ENCODE measurements around the gene RNF17.

Gene RNF17, protein sequence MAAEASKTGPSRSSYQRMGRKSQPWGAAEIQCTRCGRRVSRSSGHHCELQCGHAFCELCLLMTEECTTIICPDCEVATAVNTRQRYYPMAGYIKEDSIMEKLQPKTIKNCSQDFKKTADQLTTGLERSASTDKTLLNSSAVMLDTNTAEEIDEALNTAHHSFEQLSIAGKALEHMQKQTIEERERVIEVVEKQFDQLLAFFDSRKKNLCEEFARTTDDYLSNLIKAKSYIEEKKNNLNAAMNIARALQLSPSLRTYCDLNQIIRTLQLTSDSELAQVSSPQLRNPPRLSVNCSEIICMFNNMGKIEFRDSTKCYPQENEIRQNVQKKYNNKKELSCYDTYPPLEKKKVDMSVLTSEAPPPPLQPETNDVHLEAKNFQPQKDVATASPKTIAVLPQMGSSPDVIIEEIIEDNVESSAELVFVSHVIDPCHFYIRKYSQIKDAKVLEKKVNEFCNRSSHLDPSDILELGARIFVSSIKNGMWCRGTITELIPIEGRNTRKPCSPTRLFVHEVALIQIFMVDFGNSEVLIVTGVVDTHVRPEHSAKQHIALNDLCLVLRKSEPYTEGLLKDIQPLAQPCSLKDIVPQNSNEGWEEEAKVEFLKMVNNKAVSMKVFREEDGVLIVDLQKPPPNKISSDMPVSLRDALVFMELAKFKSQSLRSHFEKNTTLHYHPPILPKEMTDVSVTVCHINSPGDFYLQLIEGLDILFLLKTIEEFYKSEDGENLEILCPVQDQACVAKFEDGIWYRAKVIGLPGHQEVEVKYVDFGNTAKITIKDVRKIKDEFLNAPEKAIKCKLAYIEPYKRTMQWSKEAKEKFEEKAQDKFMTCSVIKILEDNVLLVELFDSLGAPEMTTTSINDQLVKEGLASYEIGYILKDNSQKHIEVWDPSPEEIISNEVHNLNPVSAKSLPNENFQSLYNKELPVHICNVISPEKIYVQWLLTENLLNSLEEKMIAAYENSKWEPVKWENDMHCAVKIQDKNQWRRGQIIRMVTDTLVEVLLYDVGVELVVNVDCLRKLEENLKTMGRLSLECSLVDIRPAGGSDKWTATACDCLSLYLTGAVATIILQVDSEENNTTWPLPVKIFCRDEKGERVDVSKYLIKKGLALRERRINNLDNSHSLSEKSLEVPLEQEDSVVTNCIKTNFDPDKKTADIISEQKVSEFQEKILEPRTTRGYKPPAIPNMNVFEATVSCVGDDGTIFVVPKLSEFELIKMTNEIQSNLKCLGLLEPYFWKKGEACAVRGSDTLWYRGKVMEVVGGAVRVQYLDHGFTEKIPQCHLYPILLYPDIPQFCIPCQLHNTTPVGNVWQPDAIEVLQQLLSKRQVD (N-terminal part only)

DNA sequence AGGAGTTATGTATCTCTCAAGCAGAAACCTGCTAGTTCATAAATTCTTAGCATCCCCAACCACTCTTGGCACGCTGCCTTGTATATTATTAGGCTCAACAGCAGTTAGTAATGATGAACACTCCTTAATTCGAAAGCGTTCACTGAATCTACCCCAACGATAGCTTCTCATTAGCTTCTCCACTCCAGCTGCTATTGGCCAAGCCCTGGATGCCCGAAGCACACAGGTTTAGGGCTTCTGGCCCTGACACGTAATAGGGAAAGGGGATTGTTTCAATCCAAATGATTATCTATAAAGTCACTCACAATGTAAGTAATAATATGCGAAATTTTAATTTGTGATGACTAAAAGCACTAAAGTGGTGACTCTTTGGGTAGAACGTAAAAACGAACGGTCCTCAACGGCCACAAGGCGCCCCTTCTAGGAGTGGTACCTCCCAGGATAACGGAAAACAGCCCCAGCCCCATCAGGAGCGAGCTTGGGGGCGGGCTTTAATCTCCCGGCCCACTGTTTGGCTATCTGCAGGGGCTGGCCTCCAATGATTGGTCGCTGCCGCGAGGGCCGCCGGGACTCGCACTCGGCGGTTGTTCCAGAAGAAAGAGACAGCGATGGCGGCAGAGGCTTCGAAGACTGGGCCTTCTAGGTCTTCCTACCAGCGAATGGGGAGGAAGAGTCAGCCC is at the start of gene RNF17:
Gene RNF17 (plus strand): TSS at position 574 of the 680 bp plus-strand sequence. CDS start 35 bp downstream, at position 609.
- H3K9me3 ChIP-seq (ENCODE audit: insufficient read depth, low read depth, low read length) = no peaks in the 10 kb centered on the region
- H3K9ac ChIP-seq (ENCODE audit: low read depth, low read length) = no peak within 1 kb of the TSS
- no peak within 1 kb of the TSS for H3K27ac ChIP-seq (ENCODE audit: low read length)
- no peaks in the 10 kb centered on the region for H3K27me3 ChIP-seq (ENCODE audit: insufficient read depth, low read length)
- H3K4me3 ChIP-seq (ENCODE audit: low read length) = no peak within 1 kb of the TSS
- peaks cover 8% of the 10 kb centered on the region for H3K4me1 ChIP-seq (ENCODE audit: insufficient read depth, low read length)
- H3K36me3 ChIP-seq (ENCODE audit: insufficient read depth, low read depth, low read length) = no peaks in the 10 kb centered on the region

DNA sequence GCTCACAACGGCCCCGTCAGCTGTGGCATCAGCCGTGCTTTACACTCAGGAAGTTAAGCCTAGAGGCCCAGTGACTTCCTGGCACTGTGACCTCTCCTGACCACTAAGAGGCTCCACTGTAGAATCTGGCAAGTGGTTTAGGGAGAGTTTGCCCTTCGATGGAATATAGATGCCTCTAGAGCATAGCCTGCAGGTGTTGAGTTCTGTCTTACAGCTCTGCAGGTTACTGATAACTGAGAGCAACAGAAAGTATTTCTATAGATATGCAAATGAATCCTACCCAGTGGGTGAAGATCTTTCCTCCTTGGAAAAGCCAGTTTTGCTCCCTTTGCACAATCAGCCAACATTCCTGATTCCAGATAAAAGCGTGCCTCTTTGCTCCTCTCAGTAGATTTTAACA is 48.0 kb upstream of the RNF17 start:
- H3K4me1 ChIP-seq (ENCODE audit: insufficient read depth, low read length) = peaks cover 5% of the 10 kb centered on the region; the same call in 1 of the 2 replicates
- no peaks in the 10 kb centered on the region for H3K27me3 ChIP-seq (ENCODE audit: insufficient read depth, low read length)
- peak overlapping the region; percentile 21; the same call in 1 of the 2 replicates for H3K9ac ChIP-seq (ENCODE audit: low read depth, low read length)
- H3K36me3 ChIP-seq (ENCODE audit: insufficient read depth, low read depth, low read length) = no peaks in the 10 kb centered on the region
- peak overlapping the region; percentile 49; the same call in 1 of the 2 replicates for H3K4me3 ChIP-seq (ENCODE audit: low read length)
- no peak overlapping the region for H3K27ac ChIP-seq (ENCODE audit: low read length)
- no peaks in the 10 kb centered on the region for H3K9me3 ChIP-seq (ENCODE audit: insufficient read depth, low read depth, low read length)

DNA sequence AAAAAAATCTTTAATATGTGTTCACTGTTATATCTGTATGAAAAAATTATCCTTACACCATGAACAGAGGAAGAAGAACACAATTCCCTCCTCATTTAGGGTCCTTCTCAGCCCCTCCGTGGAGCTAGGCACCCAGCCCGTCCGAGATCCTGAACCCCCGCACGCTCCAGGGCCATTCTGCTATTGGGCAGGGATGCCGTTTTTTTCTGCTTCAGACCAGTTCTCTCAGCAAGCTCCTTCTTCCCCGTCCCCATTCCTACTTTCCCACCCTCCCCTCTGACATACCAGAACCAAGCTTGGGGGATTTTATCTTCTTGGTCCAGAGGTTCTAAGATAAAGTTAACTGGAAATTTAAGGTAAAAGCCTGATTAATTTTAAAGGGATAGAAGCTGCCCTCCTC is 47.5 kb upstream of the RNF17 start:
- Histone ChIP-seq H3K4me3 (ENCODE audit: low read length) (peak overlapping the region; percentile 49; the same call in 1 of the 2 replicates), H3K27ac (ENCODE audit: low read length) (no peak overlapping the region), H3K4me1 (ENCODE audit: insufficient read depth, low read length) (peaks cover 5% of the 10 kb centered on the region; the same call in 1 of the 2 replicates), H3K36me3 (ENCODE audit: insufficient read depth, low read depth, low read length) (no peaks in the 10 kb centered on the region), H3K9ac (ENCODE audit: low read depth, low read length) (peak overlapping the region; percentile 21; the same call in 1 of the 2 replicates), H3K9me3 (ENCODE audit: insufficient read depth, low read depth, low read length) (no peaks in the 10 kb centered on the region), H3K27me3 (ENCODE audit: insufficient read depth, low read length) (no peaks in the 10 kb centered on the region)

DNA sequence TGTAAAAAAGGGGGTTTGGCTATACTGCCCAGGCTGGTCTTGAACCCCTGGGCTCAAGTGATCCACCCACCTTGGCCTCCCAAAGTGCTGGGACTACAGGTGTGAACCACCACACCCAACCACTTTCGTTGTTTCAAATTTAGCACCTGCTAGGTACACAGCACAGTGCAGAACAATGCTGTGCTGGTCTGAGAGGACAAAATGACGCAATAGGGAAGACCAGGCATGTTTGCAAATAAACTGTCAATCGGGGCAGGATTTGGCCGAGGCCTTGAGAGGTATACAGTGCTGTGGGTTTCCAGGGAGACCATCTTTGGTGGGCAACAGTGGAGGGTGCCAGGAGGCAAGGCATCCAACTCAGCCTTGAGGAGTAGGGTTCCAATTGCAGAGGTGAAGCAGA is 46.8 kb upstream of the RNF17 start:
- Histone ChIP-seq H3K27me3 (ENCODE audit: insufficient read depth, low read length) (no peaks in the 10 kb centered on the region), H3K4me3 (ENCODE audit: low read length) (no peak overlapping the region), H3K4me1 (ENCODE audit: insufficient read depth, low read length) (peaks cover 5% of the 10 kb centered on the region; the same call in 1 of the 2 replicates), H3K9ac (ENCODE audit: low read depth, low read length) (no peak overlapping the region), H3K9me3 (ENCODE audit: insufficient read depth, low read depth, low read length) (no peaks in the 10 kb centered on the region), H3K36me3 (ENCODE audit: insufficient read depth, low read depth, low read length) (no peaks in the 10 kb centered on the region), H3K27ac (ENCODE audit: low read length) (no peak overlapping the region)

DNA sequence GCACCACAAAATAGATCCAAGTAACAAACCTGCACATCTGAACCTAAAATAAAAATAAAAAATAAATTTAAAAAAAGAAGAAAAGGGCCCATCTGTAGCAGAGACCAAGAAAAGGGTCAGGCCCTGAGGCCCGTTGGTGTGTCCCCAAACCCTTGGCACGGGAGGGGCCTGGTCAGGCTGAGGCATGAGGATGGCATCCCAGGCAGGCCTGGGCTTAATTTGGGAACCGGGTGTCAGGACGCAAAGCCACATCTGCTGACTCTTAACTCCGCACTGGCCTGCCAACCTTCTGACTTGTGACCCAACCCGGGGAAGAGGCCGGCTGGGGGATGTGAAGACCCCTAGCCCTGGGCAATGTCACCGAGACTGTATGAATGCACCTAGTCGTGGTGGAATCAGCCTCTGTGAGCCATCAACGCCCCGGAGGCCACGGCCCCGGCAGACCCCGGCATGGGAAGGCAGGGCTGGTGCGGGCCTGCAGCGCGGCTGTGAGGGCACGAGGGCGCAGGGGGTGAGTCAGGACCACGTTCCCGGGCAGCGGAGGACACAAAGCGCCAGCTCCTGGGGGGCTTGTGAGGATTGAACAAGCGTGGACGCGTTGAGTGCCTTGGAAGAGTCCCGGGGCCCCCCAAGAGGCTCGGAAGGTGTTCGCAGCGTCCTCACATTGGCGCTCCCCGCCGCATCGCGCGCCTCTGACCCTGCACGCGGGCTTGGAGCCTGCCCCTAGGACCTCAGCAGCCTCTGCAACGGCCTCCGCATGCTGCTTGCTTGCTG is 45.6 kb upstream of the RNF17 start:
- no peak overlapping the region for H3K4me3 ChIP-seq (ENCODE audit: low read length)

DNA sequence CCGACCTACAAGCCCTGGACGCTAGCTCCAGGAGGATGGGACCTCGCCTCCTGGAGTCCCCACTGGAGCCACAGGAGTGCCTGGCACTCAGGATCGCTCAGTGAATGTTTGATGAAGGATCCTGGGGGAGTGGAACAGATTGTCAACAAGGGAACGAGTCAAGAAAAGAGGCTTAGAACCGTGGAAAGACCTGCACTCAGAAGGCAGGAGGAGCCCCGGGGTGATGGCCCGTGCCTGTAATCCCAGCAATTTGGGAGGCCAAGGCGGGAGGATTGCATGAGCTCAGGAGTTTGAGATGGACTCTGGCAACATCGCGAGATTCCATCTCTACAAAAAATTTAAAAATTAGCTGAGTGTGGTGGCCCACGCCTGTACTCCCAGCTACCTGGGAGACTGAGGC is 44.8 kb upstream of the RNF17 start:
- Histone ChIP-seq H3K36me3 (ENCODE audit: insufficient read depth, low read depth, low read length) (no peaks in the 10 kb centered on the region), H3K4me3 (ENCODE audit: low read length) (no peak overlapping the region), H3K9ac (ENCODE audit: low read depth, low read length) (no peak overlapping the region), H3K4me1 (ENCODE audit: insufficient read depth, low read length) (peaks cover 5% of the 10 kb centered on the region; the same call in 1 of the 2 replicates), H3K9me3 (ENCODE audit: insufficient read depth, low read depth, low read length) (no peaks in the 10 kb centered on the region), H3K27me3 (ENCODE audit: insufficient read depth, low read length) (no peaks in the 10 kb centered on the region), H3K27ac (ENCODE audit: low read length) (no peak overlapping the region)

More for the DNA sequence above, 45.6 kb upstream of the RNF17 start:
- Histone ChIP-seq H3K27me3 (ENCODE audit: insufficient read depth, low read length) (no peaks in the 10 kb centered on the region), H3K9ac (ENCODE audit: low read depth, low read length) (no peak overlapping the region), H3K9me3 (ENCODE audit: insufficient read depth, low read depth, low read length) (no peaks in the 10 kb centered on the region), H3K27ac (ENCODE audit: low read length) (no peak overlapping the region), H3K36me3 (ENCODE audit: insufficient read depth, low read depth, low read length) (no peaks in the 10 kb centered on the region), H3K4me1 (ENCODE audit: insufficient read depth, low read length) (peaks cover 5% of the 10 kb centered on the region; the same call in 1 of the 2 replicates)

DNA sequence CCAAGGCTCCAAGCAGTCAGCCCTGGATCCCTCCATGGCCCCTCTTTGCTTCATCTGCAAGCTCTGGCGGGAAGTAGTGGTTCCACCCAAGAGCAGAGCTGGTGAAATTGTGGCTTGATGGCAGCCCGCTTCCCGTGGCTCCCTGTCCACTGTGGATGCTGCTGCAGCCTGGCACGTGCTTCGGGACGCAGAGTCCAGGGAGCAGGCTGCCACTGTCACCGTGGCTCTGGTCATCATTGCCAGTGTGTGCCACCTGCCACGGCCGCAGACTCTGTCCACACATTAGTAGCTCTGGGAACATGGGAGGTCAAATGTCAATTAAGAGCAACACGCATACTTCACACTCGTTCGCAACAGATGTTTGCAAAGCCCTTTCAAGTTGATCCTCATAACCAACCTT is 40.8 kb upstream of the RNF17 start:
- H3K4me3 ChIP-seq (ENCODE audit: low read length) = no peak overlapping the region
- no peaks in the 10 kb centered on the region for H3K4me1 ChIP-seq (ENCODE audit: insufficient read depth, low read length)
- H3K27me3 ChIP-seq (ENCODE audit: insufficient read depth, low read length) = no peaks in the 10 kb centered on the region
- no peak overlapping the region for H3K27ac ChIP-seq (ENCODE audit: low read length)
- no peaks in the 10 kb centered on the region for H3K36me3 ChIP-seq (ENCODE audit: insufficient read depth, low read depth, low read length)
- H3K9me3 ChIP-seq (ENCODE audit: insufficient read depth, low read depth, low read length) = no peaks in the 10 kb centered on the region
- H3K9ac ChIP-seq (ENCODE audit: low read depth, low read length) = no peak overlapping the region

DNA sequence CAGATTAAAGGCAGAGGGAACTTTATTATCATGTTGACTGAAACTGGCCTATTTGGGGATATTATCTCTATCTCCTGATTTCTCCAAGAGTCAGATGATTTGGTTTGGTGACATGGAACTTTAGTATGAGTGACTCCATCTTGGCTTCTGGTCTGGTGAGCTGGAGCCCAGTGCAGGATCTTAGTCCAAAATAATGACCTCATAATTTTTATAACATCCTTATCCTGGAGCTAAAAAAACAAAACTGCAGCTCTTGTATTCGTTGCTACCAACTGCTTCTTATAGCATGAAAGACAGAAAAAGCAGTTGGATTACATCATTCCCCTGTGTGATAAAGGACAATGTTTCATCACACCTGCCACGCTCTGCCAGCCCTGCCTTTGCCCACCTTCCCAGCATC is 39.3 kb upstream of the RNF17 start:
- Histone ChIP-seq H3K27ac (ENCODE audit: low read length) (no peak overlapping the region), H3K9me3 (ENCODE audit: insufficient read depth, low read depth, low read length) (no peaks in the 10 kb centered on the region), H3K4me1 (ENCODE audit: insufficient read depth, low read length) (no peaks in the 10 kb centered on the region), H3K9ac (ENCODE audit: low read depth, low read length) (no peak overlapping the region), H3K36me3 (ENCODE audit: insufficient read depth, low read depth, low read length) (no peaks in the 10 kb centered on the region), H3K27me3 (ENCODE audit: insufficient read depth, low read length) (no peaks in the 10 kb centered on the region), H3K4me3 (ENCODE audit: low read length) (no peak overlapping the region)

DNA sequence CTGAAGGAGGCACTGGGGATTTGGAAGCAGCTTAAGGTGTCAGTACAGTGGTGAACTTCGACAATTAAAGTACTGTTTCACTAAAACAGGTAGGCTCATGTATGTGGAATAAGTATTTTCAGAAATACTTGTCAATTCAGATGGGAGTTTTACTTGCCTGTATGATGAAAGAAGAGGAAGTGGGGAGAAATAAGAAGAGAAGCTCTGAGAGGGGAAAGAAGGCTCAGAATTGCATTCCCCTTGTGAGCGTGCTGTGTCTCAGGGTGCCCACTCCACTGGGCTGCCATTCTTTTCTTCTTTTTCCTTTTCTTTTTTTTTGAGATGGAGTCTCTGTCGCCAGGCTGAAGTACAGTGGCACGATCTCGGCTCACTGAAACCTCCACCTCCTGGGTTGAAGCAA is 38.6 kb upstream of the RNF17 start:
- H3K9me3 ChIP-seq (ENCODE audit: insufficient read depth, low read depth, low read length) = no peaks in the 10 kb centered on the region
- no peaks in the 10 kb centered on the region for H3K27me3 ChIP-seq (ENCODE audit: insufficient read depth, low read length)
- H3K9ac ChIP-seq (ENCODE audit: low read depth, low read length) = no peak overlapping the region
- no peak overlapping the region for H3K27ac ChIP-seq (ENCODE audit: low read length)
- no peak overlapping the region for H3K4me3 ChIP-seq (ENCODE audit: low read length)
- H3K36me3 ChIP-seq (ENCODE audit: insufficient read depth, low read depth, low read length) = no peaks in the 10 kb centered on the region
- H3K4me1 ChIP-seq (ENCODE audit: insufficient read depth, low read length) = no peaks in the 10 kb centered on the region

Measured in iPS-20b (cell line).